OCI-LY1 (cell line): ENCODE results near the gene DOK6.

Experiments used
- EZH2 ChIP-seq: fragments of 200-600 bp; sonication (generic), shearing (Covaris generic); IDR thresholded peaks from 2 replicates; pipeline ENCODE4 v1.8.0; 2017; ENCODE audit warnings: borderline replicate concordance, mixed run types, mild to moderate bottlenecking, antibody characterized with exemption, low read length, moderate library complexity, mixed read lengths
- TF ChIP-seq, protein P1 (sequence below): fragments of 200-600 bp; sonication (generic), shearing (Covaris generic); IDR thresholded peaks from 2 replicates; pipeline ENCODE4 v1.5.1; 2017; ENCODE audit warnings: mild to moderate bottlenecking, antibody characterized with exemption, low read length, moderate library complexity, mixed read lengths

DNA sequence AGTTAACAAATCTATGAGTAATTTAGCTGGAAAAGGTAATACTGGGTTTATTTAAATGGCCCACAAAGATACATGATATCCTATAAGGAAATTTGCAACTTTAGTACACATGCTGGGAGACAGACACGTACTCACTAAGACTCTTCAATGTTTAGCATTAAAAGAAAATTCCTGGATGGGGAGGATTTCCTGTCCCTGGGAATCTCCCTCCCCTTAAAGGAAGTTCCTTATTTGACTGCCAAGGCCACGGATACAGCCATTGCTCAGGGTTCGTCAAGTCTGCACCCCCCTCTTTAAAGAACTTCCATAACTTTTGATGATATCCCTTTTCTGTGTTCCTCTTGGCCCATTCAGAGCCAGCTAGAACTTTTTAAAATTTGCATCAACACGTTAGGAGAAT is 279.4 kb downstream of the DOK6 start:
- TF ChIP-seq, protein P1, sequence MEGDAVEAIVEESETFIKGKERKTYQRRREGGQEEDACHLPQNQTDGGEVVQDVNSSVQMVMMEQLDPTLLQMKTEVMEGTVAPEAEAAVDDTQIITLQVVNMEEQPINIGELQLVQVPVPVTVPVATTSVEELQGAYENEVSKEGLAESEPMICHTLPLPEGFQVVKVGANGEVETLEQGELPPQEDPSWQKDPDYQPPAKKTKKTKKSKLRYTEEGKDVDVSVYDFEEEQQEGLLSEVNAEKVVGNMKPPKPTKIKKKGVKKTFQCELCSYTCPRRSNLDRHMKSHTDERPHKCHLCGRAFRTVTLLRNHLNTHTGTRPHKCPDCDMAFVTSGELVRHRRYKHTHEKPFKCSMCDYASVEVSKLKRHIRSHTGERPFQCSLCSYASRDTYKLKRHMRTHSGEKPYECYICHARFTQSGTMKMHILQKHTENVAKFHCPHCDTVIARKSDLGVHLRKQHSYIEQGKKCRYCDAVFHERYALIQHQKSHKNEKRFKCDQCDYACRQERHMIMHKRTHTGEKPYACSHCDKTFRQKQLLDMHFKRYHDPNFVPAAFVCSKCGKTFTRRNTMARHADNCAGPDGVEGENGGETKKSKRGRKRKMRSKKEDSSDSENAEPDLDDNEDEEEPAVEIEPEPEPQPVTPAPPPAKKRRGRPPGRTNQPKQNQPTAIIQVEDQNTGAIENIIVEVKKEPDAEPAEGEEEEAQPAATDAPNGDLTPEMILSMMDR, result no peak
- TF ChIP-seq EZH2, result no peak
